PC-3 (cell line): ENCODE measurements around the gene ROBO2.

ENCODE experiments used
- EZH2 ChIP-seq: fragments of 300-600 bp; sonication (generic); IDR thresholded peaks from one replicate; pipeline ENCODE4 v1.6.1; 2017; ENCODE audit warnings: antibody characterized with exemption, mild to moderate bottlenecking, low read length; ENCODE audit not compliant: unreplicated experiment
- EZH2phosphoT487 ChIP-seq: fragments of 300-600 bp; sonication (generic); IDR thresholded peaks from 2 replicates; pipeline ENCODE4 v1.6.1; 2018; ENCODE audit warnings: mild to moderate bottlenecking, antibody characterized with exemption, low read length, borderline replicate concordance
- TF ChIP-seq, protein P1 (sequence below): fragments of 300-600 bp; sonication (generic); conservative IDR thresholded peaks from 2 replicates; pipeline ENCODE4 v1.5.1; 2017; ENCODE audit warnings: antibody characterized with exemption, low read depth, mild to moderate bottlenecking, low read length

DNA sequence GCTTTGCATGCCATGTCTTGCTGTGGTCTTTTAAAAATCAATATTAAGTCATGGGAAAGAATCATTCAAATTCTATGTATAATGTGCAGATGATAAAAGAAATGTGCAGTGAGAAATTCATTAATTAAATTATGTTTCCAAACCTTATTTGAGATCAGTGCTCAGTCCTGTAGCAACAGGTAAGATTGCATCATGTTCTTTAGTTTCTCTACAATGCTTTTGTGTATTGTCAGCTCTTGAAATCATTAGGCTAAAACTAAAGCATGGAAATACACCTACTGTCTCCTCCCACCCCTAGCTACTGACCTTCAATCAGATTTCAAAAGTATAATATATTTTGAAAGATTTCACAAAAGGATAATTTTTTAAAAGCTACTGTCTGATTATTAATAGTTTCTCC, 612.7 kb downstream of the ROBO2 start:
- TF ChIP-seq, protein P1, sequence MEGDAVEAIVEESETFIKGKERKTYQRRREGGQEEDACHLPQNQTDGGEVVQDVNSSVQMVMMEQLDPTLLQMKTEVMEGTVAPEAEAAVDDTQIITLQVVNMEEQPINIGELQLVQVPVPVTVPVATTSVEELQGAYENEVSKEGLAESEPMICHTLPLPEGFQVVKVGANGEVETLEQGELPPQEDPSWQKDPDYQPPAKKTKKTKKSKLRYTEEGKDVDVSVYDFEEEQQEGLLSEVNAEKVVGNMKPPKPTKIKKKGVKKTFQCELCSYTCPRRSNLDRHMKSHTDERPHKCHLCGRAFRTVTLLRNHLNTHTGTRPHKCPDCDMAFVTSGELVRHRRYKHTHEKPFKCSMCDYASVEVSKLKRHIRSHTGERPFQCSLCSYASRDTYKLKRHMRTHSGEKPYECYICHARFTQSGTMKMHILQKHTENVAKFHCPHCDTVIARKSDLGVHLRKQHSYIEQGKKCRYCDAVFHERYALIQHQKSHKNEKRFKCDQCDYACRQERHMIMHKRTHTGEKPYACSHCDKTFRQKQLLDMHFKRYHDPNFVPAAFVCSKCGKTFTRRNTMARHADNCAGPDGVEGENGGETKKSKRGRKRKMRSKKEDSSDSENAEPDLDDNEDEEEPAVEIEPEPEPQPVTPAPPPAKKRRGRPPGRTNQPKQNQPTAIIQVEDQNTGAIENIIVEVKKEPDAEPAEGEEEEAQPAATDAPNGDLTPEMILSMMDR, result no peak
- TF ChIP-seq EZH2, result no peak
- no peak for TF ChIP-seq EZH2phosphoT487
